Kidney epithelial cell (primary cell): ENCODE measurements around the gene TNFRSF21. TPM values are rescaled to one million over a fixed set of nuclear protein-coding genes. Genes with fewer than 3 reads are reported as not detected.
"Not testable (repeated sequence)": the region's sequence is repeated elsewhere in the genome, so short reads cannot be mapped to it uniquely, and the experiment has no call there.

ENCODE experiments used
- DNase-seq: peaks from one replicate; pipeline ENCODE4 v3.0.0-alpha.2; 2010; ENCODE audit warnings: low read depth
- H3K27me3 ChIP-seq: 2 replicates; pipeline ENCODE4 v1.6.0; 2011; ENCODE audit warnings: low read length; ENCODE audit not compliant: control insufficient read depth, insufficient read depth
- H3K36me3 ChIP-seq: 2 replicates; pipeline ENCODE4 v1.5.1; 2011; ENCODE audit warnings: low read length; ENCODE audit not compliant: control insufficient read depth, insufficient read depth
- H3K4me3 ChIP-seq: 2 replicates; pipeline ENCODE4 v1.5.1; 2011; ENCODE audit warnings: low read depth, mild to moderate bottlenecking, control low read depth, low read length
- total RNA-seq: library from RNA; depleted of rRNA; stranded (reverse); fragments of >200 nt; gene quantifications from 2 replicates; pipeline ENCODE4 v1.2.3, GENCODE V29; 2015
- TF ChIP-seq, protein P1 (sequence below): IDR thresholded peaks from 2 replicates; pipeline ENCODE4 v1.5.1; 2011; ENCODE audit warnings: mild to moderate bottlenecking, moderate library complexity, low read length, control low read depth, inconsistent platforms; ENCODE audit not compliant: insufficient read depth, poor library complexity, severe bottlenecking

The TNFRSF21 gene
- total RNA-seq, 1 donor from 2014 or later, result 54.6 TPM

- Histone ChIP-seq H3K4me3 (no peak overlapping the region), H3K36me3 (peaks cover 5% of the 10 kb centered on the region), H3K27me3 (no peaks in the 10 kb centered on the region)
- no peak for DNase-seq
- TF ChIP-seq, protein P1, sequence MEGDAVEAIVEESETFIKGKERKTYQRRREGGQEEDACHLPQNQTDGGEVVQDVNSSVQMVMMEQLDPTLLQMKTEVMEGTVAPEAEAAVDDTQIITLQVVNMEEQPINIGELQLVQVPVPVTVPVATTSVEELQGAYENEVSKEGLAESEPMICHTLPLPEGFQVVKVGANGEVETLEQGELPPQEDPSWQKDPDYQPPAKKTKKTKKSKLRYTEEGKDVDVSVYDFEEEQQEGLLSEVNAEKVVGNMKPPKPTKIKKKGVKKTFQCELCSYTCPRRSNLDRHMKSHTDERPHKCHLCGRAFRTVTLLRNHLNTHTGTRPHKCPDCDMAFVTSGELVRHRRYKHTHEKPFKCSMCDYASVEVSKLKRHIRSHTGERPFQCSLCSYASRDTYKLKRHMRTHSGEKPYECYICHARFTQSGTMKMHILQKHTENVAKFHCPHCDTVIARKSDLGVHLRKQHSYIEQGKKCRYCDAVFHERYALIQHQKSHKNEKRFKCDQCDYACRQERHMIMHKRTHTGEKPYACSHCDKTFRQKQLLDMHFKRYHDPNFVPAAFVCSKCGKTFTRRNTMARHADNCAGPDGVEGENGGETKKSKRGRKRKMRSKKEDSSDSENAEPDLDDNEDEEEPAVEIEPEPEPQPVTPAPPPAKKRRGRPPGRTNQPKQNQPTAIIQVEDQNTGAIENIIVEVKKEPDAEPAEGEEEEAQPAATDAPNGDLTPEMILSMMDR, result no peak
Measured at GRCh38 chr6:47277702-47278101, 32.0 kb downstream of the TNFRSF21 start.

DNA sequence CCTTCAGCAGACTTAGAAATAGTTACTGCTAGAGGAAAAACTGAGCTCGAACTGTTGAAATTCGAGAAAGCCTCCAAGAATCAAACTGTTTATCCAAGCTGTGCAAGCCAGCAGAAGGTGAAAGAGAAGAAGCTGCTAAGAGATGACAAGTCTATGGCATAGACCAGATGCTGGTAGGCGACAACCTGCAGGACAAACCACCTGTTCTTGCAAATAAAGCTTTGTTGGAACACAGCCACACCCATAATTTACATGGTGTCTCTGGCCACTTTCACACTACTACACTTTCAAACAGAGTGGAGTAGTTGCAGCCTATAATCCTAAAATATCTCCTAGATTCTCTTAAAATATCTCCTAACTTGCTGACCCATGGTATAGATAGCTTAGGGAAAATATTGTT lies 33.3 kb downstream of the TNFRSF21 start:
- Histone ChIP-seq H3K36me3 (peaks cover 5% of the 10 kb centered on the region), H3K4me3 (no peak overlapping the region), H3K27me3 (no peaks in the 10 kb centered on the region)
- TF ChIP-seq, protein P1, result no peak
- no peak for DNase-seq

GRCh38 chr6:47275640-47276039 lies 34.1 kb downstream of the TNFRSF21 start:
- DNase-seq, result no peak
- H3K27me3 ChIP-seq, result no peaks in the 10 kb centered on the region
- no peak overlapping the region for H3K4me3 ChIP-seq
- TF ChIP-seq, protein P1, result no peak
- peaks cover 5% of the 10 kb centered on the region for H3K36me3 ChIP-seq

GRCh38 chr6:47275132-47275531 lies 34.6 kb downstream of the TNFRSF21 start:
- not testable (repeated sequence) for DNase-seq, H3K36me3 ChIP-seq, H3K27me3 ChIP-seq, H3K4me3 ChIP-seq

DNA sequence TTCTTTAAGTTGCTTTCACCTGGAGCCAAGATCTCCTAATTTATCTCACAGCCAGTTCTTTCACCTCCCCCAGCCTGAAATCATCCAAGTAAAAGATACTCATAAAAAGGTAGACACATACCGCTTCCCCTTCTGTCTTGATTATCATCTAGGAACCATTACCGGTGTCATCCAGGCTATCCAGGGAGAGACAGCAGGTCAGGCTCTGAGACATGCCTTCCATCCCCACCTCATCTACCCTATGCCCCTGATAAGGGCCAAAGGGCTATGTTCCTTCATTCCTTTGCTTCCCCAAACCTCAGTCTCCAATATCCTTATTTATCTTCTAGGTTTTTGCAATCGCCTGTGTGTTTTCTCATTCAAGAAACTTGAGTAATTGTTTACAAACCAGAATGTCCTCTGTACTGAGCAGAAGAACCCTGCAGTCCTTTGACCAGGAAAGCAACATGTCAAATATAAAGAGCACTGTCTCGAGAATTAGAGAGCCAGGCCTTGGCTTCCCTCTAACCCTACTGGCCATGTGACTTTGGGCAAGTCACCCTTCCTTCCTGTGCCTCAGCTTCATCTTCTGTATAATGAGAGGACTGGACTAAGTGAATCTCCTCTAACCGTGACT lies 41.0 kb downstream of the TNFRSF21 start:
- Histone ChIP-seq H3K4me3 (no peak overlapping the region), H3K27me3 (no peaks in the 10 kb centered on the region), H3K36me3 (no peaks in the 10 kb centered on the region)
- TF ChIP-seq, protein P1, result no peak
- no peak for DNase-seq

GRCh38 chr6:47267301-47267700 lies 42.4 kb downstream of the TNFRSF21 start:
- no peaks in the 10 kb centered on the region for H3K36me3 ChIP-seq
- no peak for DNase-seq
- H3K27me3 ChIP-seq, result no peaks in the 10 kb centered on the region

More at GRCh38 chr6:47267301-47267700, 42.4 kb downstream of the TNFRSF21 start:
- TF ChIP-seq, protein P1, result no peak
- H3K4me3 ChIP-seq, result no peak overlapping the region
